ENCODE data around the gene TAX1BP1.

DNA sequence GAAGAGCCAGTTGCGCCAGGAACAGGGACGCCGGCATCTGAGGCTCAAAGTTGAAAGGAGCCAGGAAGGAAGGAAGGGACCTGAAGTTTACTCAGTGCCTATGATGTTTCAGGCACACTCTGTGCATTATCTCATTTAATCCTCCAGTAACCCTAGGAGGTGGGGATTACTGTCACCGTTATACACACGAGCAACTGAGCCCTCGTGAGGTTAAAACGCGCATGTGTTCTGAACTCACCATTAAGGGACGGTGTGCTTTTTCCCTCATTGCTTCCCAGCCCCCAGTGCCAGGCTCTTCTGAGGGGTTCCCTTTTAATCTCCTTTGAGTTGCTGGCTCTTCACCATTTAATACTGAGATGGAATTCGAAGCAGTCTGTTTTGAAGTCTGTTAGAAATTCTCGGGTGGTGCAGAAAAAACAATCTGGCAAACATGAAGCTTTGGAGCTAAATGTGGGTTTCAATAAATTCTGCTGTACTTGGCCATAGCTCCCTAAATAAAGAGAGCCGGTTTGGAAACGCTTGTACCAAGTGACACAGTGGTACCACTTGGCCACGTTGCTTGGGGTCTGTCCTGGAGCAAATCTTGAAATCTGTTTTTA, 102.2 kb downstream of the TAX1BP1 start:
- TF ChIP-seq POLR2A (IDR thresholded peaks at IDR 0.05), result no peak
- TF ChIP-seq, protein P1, sequence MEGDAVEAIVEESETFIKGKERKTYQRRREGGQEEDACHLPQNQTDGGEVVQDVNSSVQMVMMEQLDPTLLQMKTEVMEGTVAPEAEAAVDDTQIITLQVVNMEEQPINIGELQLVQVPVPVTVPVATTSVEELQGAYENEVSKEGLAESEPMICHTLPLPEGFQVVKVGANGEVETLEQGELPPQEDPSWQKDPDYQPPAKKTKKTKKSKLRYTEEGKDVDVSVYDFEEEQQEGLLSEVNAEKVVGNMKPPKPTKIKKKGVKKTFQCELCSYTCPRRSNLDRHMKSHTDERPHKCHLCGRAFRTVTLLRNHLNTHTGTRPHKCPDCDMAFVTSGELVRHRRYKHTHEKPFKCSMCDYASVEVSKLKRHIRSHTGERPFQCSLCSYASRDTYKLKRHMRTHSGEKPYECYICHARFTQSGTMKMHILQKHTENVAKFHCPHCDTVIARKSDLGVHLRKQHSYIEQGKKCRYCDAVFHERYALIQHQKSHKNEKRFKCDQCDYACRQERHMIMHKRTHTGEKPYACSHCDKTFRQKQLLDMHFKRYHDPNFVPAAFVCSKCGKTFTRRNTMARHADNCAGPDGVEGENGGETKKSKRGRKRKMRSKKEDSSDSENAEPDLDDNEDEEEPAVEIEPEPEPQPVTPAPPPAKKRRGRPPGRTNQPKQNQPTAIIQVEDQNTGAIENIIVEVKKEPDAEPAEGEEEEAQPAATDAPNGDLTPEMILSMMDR (IDR thresholded peaks at IDR 0.05), result no peak
